Right renal pelvis (tissue), 4 donors: ENCODE data around the gene MICA. TPM values are rescaled to one million over a fixed set of nuclear protein-coding genes. Genes with fewer than 3 reads are reported as not detected.
A peak's percentile ranks its signal among the peaks of the same experiment; 100 is the strongest.
"Not testable (repeated sequence)": the region's sequence is repeated elsewhere in the genome, so short reads cannot be mapped to it uniquely, and the experiment has no call there.

Experiments used
- DNase-seq, 4 donors: peaks; one replicate each; pipeline ENCODE4 v3.0.0-alpha.2; 2013; ENCODE audit warnings: low read depth in 4 of 4, low spot score in 3 of 4, missing footprints in 1 of 4
- polyA plus RNA-seq, 4 donors: library from polyadenylated mRNA; unstranded; fragments of 120-200 nt; gene quantifications; one replicate each; pipeline ENCODE4 v1.2.1, GENCODE V29; 2013; ENCODE audit not compliant: insufficient read length in 4 of 4

MICA gene
- polyA plus RNA-seq, 4 donors: 3.3 to 12.2 (median 7.9) TPM

- no peak for DNase-seq
Observed at GRCh38 chr6:31379850-31380249, 23.5 kb upstream of the MICA start.

GRCh38 chr6:31381666-31382065 is 21.7 kb upstream of the MICA start:
- DNase-seq: no peak

- DNase-seq: no peak
Observed at GRCh38 chr6:31383149-31383548, 20.2 kb upstream of the MICA start.

GRCh38 chr6:31385041-31385440 is 18.4 kb upstream of the MICA start:
- DNase-seq: no peak

GRCh38 chr6:31386099-31386498 is 17.3 kb upstream of the MICA start:
- DNase-seq: no peak

GRCh38 chr6:31386977-31387376 is 16.4 kb upstream of the MICA start:
- no peak for DNase-seq

GRCh38 chr6:31388916-31389801 is 14.2 kb upstream of the MICA start:
- not testable (repeated sequence) for DNase-seq

GRCh38 chr6:31389802-31390132 is 13.6 kb upstream of the MICA start:
- not testable (repeated sequence) for DNase-seq

GRCh38 chr6:31393932-31394331 is 9.5 kb upstream of the MICA start:
- DNase-seq: no peak

- no peak for DNase-seq
Observed at GRCh38 chr6:31394381-31394780, 9.0 kb upstream of the MICA start.

- DNase-seq: no peak
Observed at GRCh38 chr6:31395832-31396231, 7.6 kb upstream of the MICA start.

- peak in 2 of 4 donors; percentile 60 to 69 for DNase-seq
Observed at GRCh38 chr6:31396422-31397152, 6.8 kb upstream of the MICA start.

GRCh38 chr6:31397153-31397499 is 6.3 kb upstream of the MICA start:
- not testable (repeated sequence) for DNase-seq

GRCh38 chr6:31397901-31398525 is 5.4 kb upstream of the MICA start:
- no peak for DNase-seq

- DNase-seq: peak; percentile 45 to 81 (median 72)
Observed at GRCh38 chr6:31399589-31400466, 3.6 kb upstream of the MICA start.

- DNase-seq: peak in 1 of 4 donors; percentile 26
Observed at GRCh38 chr6:31400467-31401289, 2.7 kb upstream of the MICA start.

GRCh38 chr6:31401403-31401802 is 2.0 kb upstream of the MICA start:
- DNase-seq: no peak

- no peak for DNase-seq
Observed at GRCh38 chr6:31402324-31403282, 792 bp upstream of the MICA start.

GRCh38 chr6:31404061-31404364 is 618 bp downstream of the MICA start:
- DNase-seq: not testable (repeated sequence)
